Activated CD4-positive, alpha-beta T cell treated with anti-CD3 and anti-CD28 coated beads, Interleukin-2, amount 50 U/mL, for 48 hours (primary cell): ENCODE measurements around the gene GFM2.
"Not testable (repeated sequence)": the region's sequence is repeated elsewhere in the genome, so short reads cannot be mapped to it uniquely, and the experiment has no call there.

Source experiments
- DNase-seq, 2 experiments: peaks; one replicate each; pipeline ENCODE4 v3.0.0-alpha.2; 2020

Gene GFM2

GRCh38 chr5:74766849-74767578 lies at the start of gene GFM2, which contains the start of gene NSA2:
Gene GFM2 (minus strand): TSS chr5:74767117. CDS start chr5:74763742, 3,375 bp downstream.
Gene NSA2 (plus strand): TSS chr5:74767249. CDS start chr5:74767361, 112 bp downstream.
- DNase-seq, result peak; percentile 94 to 95

- DNase-seq, result no peak
Observed at GRCh38 chr5:74810915-74811314, 44.0 kb upstream of the GFM2 start.

- DNase-seq, result no peak
Observed at GRCh38 chr5:74801941-74802340, 35.0 kb upstream of the GFM2 start.

GRCh38 chr5:74801197-74801596 lies 34.3 kb upstream of the GFM2 start:
- no peak for DNase-seq

- DNase-seq, result no peak
Observed at GRCh38 chr5:74798977-74799911, 32.3 kb upstream of the GFM2 start.

- not testable (repeated sequence) for DNase-seq
Observed at GRCh38 chr5:74791669-74792068, 24.8 kb upstream of the GFM2 start.

GRCh38 chr5:74787424-74787823 lies 20.5 kb upstream of the GFM2 start:
- DNase-seq, result no peak

GRCh38 chr5:74786851-74787250 lies 19.9 kb upstream of the GFM2 start:
- no peak for DNase-seq

GRCh38 chr5:74778609-74779008 lies 11.7 kb upstream of the GFM2 start:
- no peak for DNase-seq

- DNase-seq, result no peak
Observed at GRCh38 chr5:74772359-74772758, 5.4 kb upstream of the GFM2 start.

- no peak for DNase-seq
Observed at GRCh38 chr5:74767579-74767913, 629 bp upstream of the GFM2 start.

- DNase-seq, result no peak
Observed at GRCh38 chr5:74766418-74766848, 484 bp downstream of the GFM2 start.

GRCh38 chr5:74765929-74766328 lies 988 bp downstream of the GFM2 start:
- DNase-seq, result no peak

- DNase-seq, result no peak
Observed at GRCh38 chr5:74765201-74765600, 1.7 kb downstream of the GFM2 start.

GRCh38 chr5:74763504-74763903 lies 3.4 kb downstream of the GFM2 start:
- DNase-seq, result no peak

- peak; percentile 18 to 35 for DNase-seq
Observed at GRCh38 chr5:74762599-74762998, 4.3 kb downstream of the GFM2 start.

GRCh38 chr5:74761241-74761640 lies 5.7 kb downstream of the GFM2 start:
- DNase-seq, result no peak

- not testable (repeated sequence) for DNase-seq
Observed at GRCh38 chr5:74748742-74749141, 18.2 kb downstream of the GFM2 start.

- DNase-seq, result no peak
Observed at GRCh38 chr5:74738406-74738805, 28.5 kb downstream of the GFM2 start.

GRCh38 chr5:74736759-74737158 lies 30.2 kb downstream of the GFM2 start:
- DNase-seq, result no peak

GRCh38 chr5:74725331-74725730 lies 41.6 kb downstream of the GFM2 start:
- no peak for DNase-seq

GRCh38 chr5:74722271-74722670 lies 44.6 kb downstream of the GFM2 start:
- no peak for DNase-seq

GRCh38 chr5:74717596-74717995 lies 49.3 kb downstream of the GFM2 start:
- no peak for DNase-seq

- no peak for DNase-seq
Observed at GRCh38 chr5:74693191-74693590, 73.7 kb downstream of the GFM2 start.
